Endothelial cell (in vitro differentiated cells): ENCODE results near the gene TMEM201. TPM values are rescaled to one million over a fixed set of nuclear protein-coding genes. Genes with fewer than 3 reads are reported as not detected.
"Not testable (repeated sequence)": the region's sequence is repeated elsewhere in the genome, so short reads cannot be mapped to it uniquely, and the experiment has no call there.

Source experiments
- DNase-seq: peaks from one replicate; pipeline ENCODE4 v3.0.0; 2021; ENCODE audit warnings: low spot score
- H3K27ac Mint-ChIP-seq: one replicate; pipeline ENCODE4 v1.8.0; 2021; ENCODE audit warnings: mixed read lengths, inconsistent platforms; ENCODE audit not compliant: unreplicated experiment
- H3K27me3 Mint-ChIP-seq: one replicate; pipeline ENCODE4 v1.8.0; 2021; ENCODE audit warnings: mild to moderate bottlenecking, moderate library complexity, mixed read lengths, inconsistent platforms; ENCODE audit not compliant: unreplicated experiment
- H3K36me3 Mint-ChIP-seq: one replicate; pipeline ENCODE4 v1.8.0; 2021; ENCODE audit warnings: mild to moderate bottlenecking, low read depth, mixed read lengths, inconsistent platforms; ENCODE audit not compliant: unreplicated experiment
- H3K4me1 Mint-ChIP-seq: one replicate; pipeline ENCODE4 v1.8.0; 2021; ENCODE audit warnings: mild to moderate bottlenecking, mixed read lengths, inconsistent platforms; ENCODE audit not compliant: unreplicated experiment
- H3K4me3 Mint-ChIP-seq: one replicate; pipeline ENCODE4 v1.8.0; 2021; ENCODE audit warnings: mild to moderate bottlenecking, mixed read lengths, inconsistent platforms; ENCODE audit not compliant: unreplicated experiment
- H3K9me3 Mint-ChIP-seq: one replicate; pipeline ENCODE4 v1.8.0; 2021; ENCODE audit warnings: mixed read lengths, inconsistent platforms; ENCODE audit not compliant: unreplicated experiment
- CTCF ChIP-seq: fragments of 200-600 bp; sonication (generic); IDR thresholded peaks from one replicate; pipeline ENCODE4 v1.5.0; 2021; ENCODE audit warnings: antibody characterized with exemption; ENCODE audit not compliant: unreplicated experiment
- total RNA-seq: library from RNA; stranded (reverse); fragmentation: NEBNext Ultra II Directional; extraction: Animal tissue kit (Norgen Biotek cat#: 25700); gene quantifications from one replicate; pipeline ENCODE4 v1.2.1, GENCODE V29; 2021; ENCODE audit not compliant: unreplicated experiment

TMEM201 gene
- total RNA-seq, 1 donor from 2014 or later = 19.1 TPM

- Mint-ChIP-seq H3K9me3 (no peaks in the 10 kb centered on the region), H3K27ac (no peak overlapping the region), H3K4me1 (peaks cover 12% of the 10 kb centered on the region), H3K36me3 (peaks cover 21% of the 10 kb centered on the region), H3K4me3 (no peak overlapping the region), H3K27me3 (peaks cover 5% of the 10 kb centered on the region)
- no peak for DNase-seq
- TF ChIP-seq CTCF = no peak
Measured at GRCh38 chr1:9557624-9558023, 31.1 kb upstream of the TMEM201 start.

GRCh38 chr1:9558271-9558945 is 30.3 kb upstream of the TMEM201 start:
- peaks cover 21% of the 10 kb centered on the region for H3K36me3 Mint-ChIP-seq
- H3K27ac Mint-ChIP-seq = no peak overlapping the region
- TF ChIP-seq CTCF = no peak
- no peak overlapping the region for H3K4me3 Mint-ChIP-seq
- no peaks in the 10 kb centered on the region for H3K9me3 Mint-ChIP-seq
- peaks cover 12% of the 10 kb centered on the region for H3K4me1 Mint-ChIP-seq
- H3K27me3 Mint-ChIP-seq = peaks cover 5% of the 10 kb centered on the region
- DNase-seq = no peak

GRCh38 chr1:9558946-9559545 is 29.7 kb upstream of the TMEM201 start:
- Mint-ChIP-seq H3K36me3 (peaks cover 21% of the 10 kb centered on the region), H3K27me3 (peaks cover 4% of the 10 kb centered on the region), H3K9me3 (no peaks in the 10 kb centered on the region), H3K27ac (no peak overlapping the region), H3K4me1 (peaks cover 12% of the 10 kb centered on the region), H3K4me3 (no peak overlapping the region)
- no peak for TF ChIP-seq CTCF
- no peak for DNase-seq

GRCh38 chr1:9559673-9560072 is 29.0 kb upstream of the TMEM201 start:
- H3K4me1 Mint-ChIP-seq = peaks cover 12% of the 10 kb centered on the region
- peaks cover 4% of the 10 kb centered on the region for H3K27me3 Mint-ChIP-seq
- TF ChIP-seq CTCF = no peak
- H3K36me3 Mint-ChIP-seq = peaks cover 21% of the 10 kb centered on the region
- DNase-seq = no peak
- no peak overlapping the region for H3K27ac Mint-ChIP-seq
- no peaks in the 10 kb centered on the region for H3K9me3 Mint-ChIP-seq
- H3K4me3 Mint-ChIP-seq = no peak overlapping the region

GRCh38 chr1:9560090-9560489 is 28.6 kb upstream of the TMEM201 start:
- H3K27me3 Mint-ChIP-seq, DNase-seq, H3K27ac Mint-ChIP-seq, H3K4me3 Mint-ChIP-seq, H3K9me3 Mint-ChIP-seq: not testable (repeated sequence)
- Mint-ChIP-seq H3K4me1 (peaks cover 12% of the 10 kb centered on the region), H3K36me3 (peaks cover 21% of the 10 kb centered on the region)
